LNCAP (cell line): ENCODE measurements around the gene ATP8A1.

Experiments used
- CTCF ChIP-seq: fragments of 450-650 bp; IDR thresholded peaks from 2 replicates; pipeline ENCODE4 v1.5.1; 2017; ENCODE audit warnings: mild to moderate bottlenecking

The ATP8A1 gene

GRCh38 chr4:42615131-42615763 lies 41.7 kb downstream of the ATP8A1 start:
- TF ChIP-seq CTCF, result no peak

GRCh38 chr4:42612898-42613297 lies 44.0 kb downstream of the ATP8A1 start:
- no peak for TF ChIP-seq CTCF

DNA sequence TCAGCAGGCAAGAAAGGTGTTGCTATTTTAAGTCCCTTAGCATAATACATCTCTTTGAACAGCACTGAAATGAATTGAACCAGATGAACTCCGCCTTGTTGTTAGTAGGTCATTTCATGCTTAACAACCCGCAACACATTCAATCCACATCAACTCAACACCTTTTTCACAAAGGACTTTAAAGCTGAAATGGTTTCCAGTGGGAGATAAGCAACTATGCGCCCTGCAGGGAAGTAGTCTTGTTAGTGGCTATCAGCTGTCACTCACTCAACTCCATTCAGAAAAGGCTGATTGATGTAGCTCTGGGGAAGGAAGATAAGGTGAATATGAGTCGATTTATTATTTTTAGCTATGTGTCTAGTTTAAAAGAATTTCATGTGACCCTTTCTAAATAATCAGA lies 46.0 kb downstream of the ATP8A1 start:
- no peak for TF ChIP-seq CTCF

DNA sequence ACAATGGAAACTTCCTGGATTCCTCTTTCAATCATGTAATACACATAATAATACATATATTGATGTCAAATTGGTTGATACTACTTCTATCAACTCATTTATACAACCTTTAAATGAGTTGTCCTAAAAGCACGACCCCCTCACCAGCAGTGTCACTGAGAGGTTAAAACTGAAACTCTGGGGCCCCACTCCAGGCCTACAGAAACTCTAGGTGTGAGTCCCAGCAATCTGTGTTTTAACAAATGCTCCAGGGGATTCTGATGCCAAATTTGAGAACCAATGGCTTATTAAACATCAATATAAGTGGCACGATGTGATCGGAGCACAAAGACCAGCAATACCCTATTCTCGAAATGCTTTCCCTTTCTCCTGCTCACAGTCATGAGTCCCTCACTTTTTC lies 47.9 kb downstream of the ATP8A1 start:
- TF ChIP-seq CTCF, result no peak

- TF ChIP-seq CTCF, result no peak
These were observed 48.4 kb downstream of the ATP8A1 start for GRCh38 chr4:42608551-42608950.

- no peak for TF ChIP-seq CTCF
These were observed 49.7 kb downstream of the ATP8A1 start for GRCh38 chr4:42607011-42607726.

DNA sequence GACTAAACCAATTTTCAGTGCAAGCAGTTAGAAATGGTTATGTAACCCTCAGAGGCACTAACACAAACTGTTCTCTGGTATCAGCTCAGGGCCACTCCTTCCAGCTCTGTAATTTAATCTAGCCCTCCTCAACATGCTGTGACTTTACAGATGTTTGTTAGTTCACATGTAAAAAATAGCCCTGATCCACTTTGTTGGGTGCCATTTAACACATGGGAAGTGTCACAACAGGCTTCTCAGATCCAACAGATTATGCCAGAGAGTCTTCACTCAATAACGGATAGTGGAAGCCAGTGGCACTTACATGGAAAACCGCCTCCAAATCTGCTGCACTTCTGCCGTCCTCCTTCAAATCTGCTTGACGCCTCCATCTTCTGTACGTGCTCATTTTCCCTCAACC lies 51.6 kb downstream of the ATP8A1 start:
- no peak for TF ChIP-seq CTCF
